Erythroblast (primary cell): ENCODE results near the gene BAD.

ENCODE experiments used
- DNase-seq, 2 experiments: peaks; one replicate each; lab custom pipeline; 2025; lab: John Stamatoyannopoulos, UW
- GATA1 ChIP-seq: IDR thresholded peaks from 2 replicates; pipeline ENCODE4 v1.6.1; 2011; ENCODE audit warnings: low read depth, mild to moderate bottlenecking, control low read depth, low read length, moderate library complexity
- POLR2A ChIP-seq: IDR thresholded peaks from 2 replicates; pipeline ENCODE4 v1.6.1; 2011; ENCODE audit warnings: mild to moderate bottlenecking, low read length

BAD gene

GRCh38 chr11:64285885-64286800 is 1.7 kb upstream of the BAD start:
- DNase-seq: peak in 1 of 2 experiments; percentile 46
- no peak for TF ChIP-seq POLR2A
- no peak for TF ChIP-seq GATA1

DNA sequence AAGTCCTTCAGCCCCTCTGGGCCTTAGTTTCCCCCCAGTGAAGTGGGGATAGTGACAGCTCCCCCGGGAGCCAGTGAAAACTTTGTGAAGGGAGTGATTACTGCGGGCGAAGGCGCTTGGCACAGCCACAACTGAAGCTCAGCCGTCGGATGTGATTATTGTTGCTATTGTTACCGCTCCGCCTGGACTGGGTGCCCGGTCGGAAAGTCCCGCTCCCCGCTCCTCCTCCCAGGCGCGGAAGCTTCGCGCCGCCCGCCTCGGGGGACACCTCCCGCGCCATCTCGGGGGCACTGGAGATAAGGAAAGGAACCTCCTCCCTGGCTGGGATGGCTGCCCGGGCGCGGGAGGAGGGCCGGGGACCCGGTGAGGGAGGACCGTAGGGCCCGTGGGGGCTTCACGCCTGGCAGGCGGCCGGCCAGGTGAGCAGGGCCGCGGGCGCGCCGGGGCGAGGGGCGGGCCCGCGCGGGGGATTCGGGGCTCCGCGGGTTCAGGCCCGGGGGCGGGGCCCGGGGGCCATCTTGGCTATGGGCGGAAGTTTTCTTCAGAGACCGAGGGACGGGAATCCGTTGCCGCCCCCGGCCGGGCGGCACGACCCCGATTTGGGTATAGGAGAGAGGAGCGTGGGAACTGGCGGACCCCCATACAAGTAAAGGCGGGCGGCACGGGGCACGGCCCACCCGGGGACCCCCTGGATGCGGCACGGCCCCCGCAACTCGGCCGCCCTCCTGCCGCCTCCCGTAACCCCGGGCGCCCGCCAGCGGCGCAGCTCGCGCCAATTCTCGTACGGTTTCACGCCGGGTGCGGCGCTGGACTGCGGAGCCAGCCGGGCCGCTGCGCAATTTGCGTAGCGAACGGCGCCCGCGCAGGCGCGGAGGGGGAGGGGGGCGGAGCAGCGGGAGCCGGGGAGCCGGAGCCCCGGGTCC is 758 bp upstream of the BAD start, which contains the start of gene GPR137:
TSS of gene GPR137 (plus strand) at position 887 of the 923 bp plus-strand sequence. CDS start 677 bp downstream, outside the sequence.
- TF ChIP-seq GATA1: peak; percentile 42
- TF ChIP-seq POLR2A: peak; percentile 62
- peak; percentile 88 to 93 for DNase-seq

- TF ChIP-seq GATA1 (no peak), POLR2A (no peak)
- DNase-seq: no peak
Observed at GRCh38 chr11:64283092-64283491, 1.4 kb downstream of the BAD start.

DNA sequence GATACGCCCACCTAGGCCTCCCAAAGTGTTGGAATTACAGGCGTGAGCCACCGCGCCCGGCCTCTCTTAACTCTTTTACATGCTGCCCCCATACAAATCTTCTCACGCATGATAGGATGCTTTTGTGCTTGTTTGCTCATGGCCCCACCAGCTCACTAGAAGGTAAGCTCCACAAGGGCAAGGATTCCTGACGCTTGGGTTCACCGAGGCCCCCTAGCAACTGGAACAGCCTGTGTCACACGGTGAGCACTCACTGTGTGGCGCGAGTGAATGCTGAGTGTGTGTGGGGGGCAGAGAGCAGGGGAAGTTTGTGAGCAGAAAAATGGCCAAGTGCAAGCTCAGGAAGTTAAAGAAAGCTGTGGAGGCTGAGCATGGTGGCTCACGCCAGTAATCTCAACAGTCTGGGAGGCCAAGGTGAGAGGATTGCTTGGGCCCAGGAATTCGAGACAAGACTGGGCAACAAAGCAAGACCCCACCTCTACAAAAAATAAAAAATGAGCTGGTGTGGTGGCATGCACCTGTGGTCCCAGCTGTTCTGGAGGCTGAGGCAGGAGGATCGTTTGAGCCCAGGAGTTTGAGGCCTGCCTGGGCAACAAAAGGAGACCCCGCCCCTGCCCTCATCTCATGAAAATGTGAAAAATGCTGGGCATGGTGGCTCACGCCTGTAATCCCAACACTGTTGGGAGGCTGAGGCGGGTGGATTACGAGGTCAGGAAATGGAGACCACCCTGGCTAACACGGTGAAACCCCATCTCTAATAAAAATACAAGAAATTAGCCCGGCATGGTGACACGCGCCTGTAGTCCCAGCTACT is 2.3 kb downstream of the BAD start:
- DNase-seq: no peak
- TF ChIP-seq GATA1 (no peak), POLR2A (no peak)

DNA sequence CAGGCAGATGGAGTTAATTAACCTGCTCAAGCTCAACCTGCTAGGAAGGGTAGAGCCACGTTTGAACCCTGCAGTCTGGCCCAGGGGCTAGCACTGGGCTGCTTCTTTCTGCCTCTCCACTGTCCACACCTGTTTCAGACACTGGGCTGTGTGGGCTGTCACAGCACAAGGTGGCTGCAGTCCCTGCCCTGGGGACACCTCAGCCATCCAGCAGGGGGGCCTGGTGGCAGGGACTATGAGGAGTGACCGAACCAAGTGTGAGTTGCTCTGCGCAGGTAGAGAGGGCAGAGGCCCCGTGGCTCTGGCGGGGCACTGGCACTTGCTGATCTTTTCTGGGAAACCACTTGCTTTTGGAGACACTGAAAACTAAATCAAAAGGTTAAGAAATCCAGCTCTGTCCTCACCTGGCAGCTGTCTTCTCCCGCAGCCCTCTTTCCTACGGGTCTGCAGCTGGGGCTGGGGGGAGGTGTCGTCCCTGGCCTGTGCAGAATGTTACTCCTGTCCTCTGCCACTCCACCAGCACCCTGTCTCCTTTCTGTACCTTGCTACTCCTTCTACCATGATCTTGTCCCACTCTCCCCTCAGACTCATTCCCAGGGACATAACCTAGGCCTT is 5.8 kb downstream of the BAD start:
- TF ChIP-seq POLR2A (no peak), GATA1 (no peak)
- no peak for DNase-seq

- TF ChIP-seq GATA1 (no peak), POLR2A (no peak)
- DNase-seq: no peak
Observed at GRCh38 chr11:64276653-64277431, 7.6 kb downstream of the BAD start.

- no peak for DNase-seq
- TF ChIP-seq GATA1 (no peak), POLR2A (no peak)
Observed at GRCh38 chr11:64275841-64276240, 8.6 kb downstream of the BAD start.

DNA sequence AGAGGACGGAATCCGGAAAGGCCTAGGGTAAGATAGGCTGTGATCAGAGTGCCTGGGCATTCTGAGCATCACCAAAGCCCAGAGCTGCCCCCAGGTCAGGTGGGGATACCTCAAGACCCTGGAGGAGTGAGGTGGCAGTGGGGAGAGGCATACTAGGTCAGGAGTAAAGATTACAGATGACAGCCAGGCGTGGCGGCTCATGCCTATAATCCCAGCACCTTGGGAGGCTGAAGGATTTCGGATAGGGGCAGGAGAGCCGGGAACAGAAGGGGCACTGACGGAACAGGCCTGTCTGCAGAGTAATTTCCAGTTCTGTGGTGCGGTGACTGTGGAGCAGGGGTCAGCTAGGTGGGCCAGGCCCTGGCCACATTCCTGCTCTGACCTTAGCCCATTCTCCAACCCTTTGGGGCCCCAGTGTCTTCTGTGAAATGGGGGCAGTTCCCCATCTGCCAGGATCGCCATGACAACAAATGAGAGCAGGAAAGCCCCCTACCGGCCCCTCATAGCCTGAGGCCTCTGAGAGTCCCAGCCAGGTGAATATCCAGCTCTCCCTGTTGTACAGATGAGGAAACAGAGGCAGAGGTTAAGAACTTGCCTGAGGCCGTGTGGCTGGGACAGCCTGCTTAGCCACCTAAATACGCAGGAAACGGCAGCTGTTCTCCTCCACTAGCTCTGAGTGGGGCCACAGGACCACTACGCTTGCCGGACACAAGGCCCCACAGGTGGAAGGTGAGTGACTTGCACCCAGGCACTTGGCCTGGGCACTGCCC is 9.2 kb downstream of the BAD start:
- TF ChIP-seq POLR2A (no peak), GATA1 (no peak)
- no peak for DNase-seq

- peak; percentile 98 to 99 for DNase-seq
- TF ChIP-seq POLR2A (peak; percentile 83), GATA1 (no peak)
Observed at GRCh38 chr11:64269540-64270220, 14.8 kb downstream of the BAD start.

DNA sequence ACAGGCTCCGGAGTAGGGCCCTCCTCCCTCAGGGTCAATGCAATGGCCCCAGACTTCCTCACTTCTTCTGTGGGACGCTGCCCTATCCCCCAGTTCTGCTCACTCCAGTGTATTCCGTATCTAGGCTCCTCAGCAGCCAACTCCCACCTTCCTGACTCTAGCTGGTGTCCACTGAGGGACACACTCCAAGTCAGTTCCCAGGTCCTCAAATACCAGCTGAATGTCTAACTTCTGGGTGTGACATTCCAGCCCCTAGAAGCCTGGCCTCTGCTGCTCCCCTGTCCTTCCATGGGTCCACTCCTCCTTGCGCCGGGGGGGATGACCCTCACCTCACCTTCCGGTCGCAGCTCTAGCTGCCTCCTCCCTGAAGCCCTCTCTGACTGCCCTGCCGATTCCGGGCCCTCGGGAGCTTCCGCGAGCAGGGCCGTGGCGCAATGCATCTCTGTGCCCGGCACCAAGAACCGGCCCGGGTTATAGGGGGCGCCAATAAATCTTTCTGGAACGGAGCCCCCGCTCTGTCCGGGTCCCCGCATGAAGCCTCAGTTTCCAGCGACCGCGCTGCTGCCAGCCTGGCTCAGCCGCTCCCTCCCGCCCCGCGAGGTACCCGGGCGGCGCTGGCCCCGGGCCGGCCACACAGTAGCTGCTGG is 15.4 kb downstream of the BAD start:
- peak; percentile 57 to 70 for DNase-seq

More for the DNA sequence above, 15.4 kb downstream of the BAD start:
- peak; percentile 33 for TF ChIP-seq POLR2A
- TF ChIP-seq GATA1: no peak
